Mesendoderm (in vitro differentiated cells): ENCODE results near the gene SUFU.

ENCODE experiments used
- DNase-seq: peaks from one replicate; pipeline ENCODE4 v3.0.0; 2013
- H2AK5ac ChIP-seq: 2 replicates; pipeline ENCODE4 v1.6.1; 2013; ENCODE audit warnings: low read length, inconsistent platforms
- H2BK120ac ChIP-seq: 2 replicates; pipeline ENCODE4 v1.6.1; 2013; ENCODE audit warnings: low read depth, mild to moderate bottlenecking, low read length, moderate library complexity, mixed read lengths
- H2BK15ac ChIP-seq: replicated peaks from 2 replicates; pipeline ENCODE4 v1.6.1; 2013; ENCODE audit warnings: low read depth, mild to moderate bottlenecking, moderate library complexity
- H2BK5ac ChIP-seq: 2 replicates; pipeline ENCODE4 v1.6.1; 2013; ENCODE audit warnings: low read length, inconsistent platforms
- H3K18ac ChIP-seq: 2 replicates; pipeline ENCODE4 v1.6.1; 2013; ENCODE audit warnings: mild to moderate bottlenecking, low read length, mixed read lengths
- H3K23ac ChIP-seq: one replicate; pipeline ENCODE4 v1.6.1; 2013; ENCODE audit warnings: low read length
- H3K27ac ChIP-seq: 2 replicates; pipeline ENCODE4 v1.5.1; 2013; ENCODE audit warnings: low read depth, mild to moderate bottlenecking, inconsistent platforms, low read length, moderate library complexity
- H3K27me3 ChIP-seq: 2 replicates; pipeline ENCODE4 v1.6.1; 2013; ENCODE audit warnings: low read length, control low read depth, mild to moderate bottlenecking, inconsistent platforms; ENCODE audit not compliant: insufficient read depth, poor library complexity
- H3K36me3 ChIP-seq: 2 replicates; pipeline ENCODE4 v1.6.1; 2013; ENCODE audit warnings: low read length, inconsistent platforms; ENCODE audit not compliant: control insufficient read depth, insufficient read depth
- H3K4ac ChIP-seq: one replicate; pipeline ENCODE4 v1.6.1; 2013; ENCODE audit warnings: low read depth, mild to moderate bottlenecking, low read length, moderate library complexity
- H3K4me1 ChIP-seq: 2 replicates; pipeline ENCODE4 v1.6.1; 2013; ENCODE audit warnings: low read depth, low read length, inconsistent platforms; ENCODE audit not compliant: control insufficient read depth
- H3K4me2 ChIP-seq: 2 replicates; pipeline ENCODE4 v1.6.1; 2013; ENCODE audit warnings: low read length
- H3K4me3 ChIP-seq: 2 replicates; pipeline ENCODE4 v1.5.1; 2013; ENCODE audit warnings: mild to moderate bottlenecking, low read length
- H3K56ac ChIP-seq: one replicate; pipeline ENCODE4 v1.6.1; 2013; ENCODE audit warnings: low read length
- H3K79me1 ChIP-seq: 2 replicates; pipeline ENCODE4 v1.6.1; 2013; ENCODE audit warnings: low read length, inconsistent platforms
- H3K79me2 ChIP-seq: 2 replicates; pipeline ENCODE4 v1.6.1; 2013; ENCODE audit warnings: mild to moderate bottlenecking, low read length; ENCODE audit not compliant: control insufficient read depth, insufficient read depth
- H3K9ac ChIP-seq: 2 replicates; pipeline ENCODE4 v1.6.1; 2013; ENCODE audit warnings: low read length, inconsistent platforms
- H4K5ac ChIP-seq: one replicate; pipeline ENCODE4 v1.6.1; 2013; ENCODE audit warnings: low read length
- H4K8ac ChIP-seq: one replicate; pipeline ENCODE4 v1.6.1; 2013; ENCODE audit warnings: low read depth, mild to moderate bottlenecking, control low read depth, low read length, moderate library complexity
- WGBS: extraction: QIAGEN DNeasy Blood & Tissue Kit; methylation state at CpG from one replicate; pipeline ENCODE4 v1.1.7; 2013; ENCODE audit warnings: low lambda C conversion rate, missing lambda C conversion rate; ENCODE audit not compliant: insufficient coverage; ENCODE audit errors: extremely low coverage; 5-methylcytosine and 5-hydroxymethylcytosine counted together

Gene SUFU

GRCh38 chr10:102676534-102677315 lies 173.0 kb downstream of the SUFU start:
- Histone ChIP-seq H3K4me2 (no peak overlapping the region), H2BK5ac (no peak overlapping the region), H3K79me2 (no peaks in the 10 kb centered on the region), H3K27ac (no peak overlapping the region), H3K36me3 (no peaks in the 10 kb centered on the region), H2AK5ac (no peak overlapping the region), H3K56ac (no peak overlapping the region), H4K5ac (no peak overlapping the region), H3K23ac (peak overlapping the region; percentile 68), H3K4me1 (peaks cover 16% of the 10 kb centered on the region), H2BK15ac (no peak overlapping the region), H3K79me1 (no peaks in the 10 kb centered on the region), H4K8ac (no peak overlapping the region), H3K4ac (no peak overlapping the region), H3K9ac (no peak overlapping the region), H3K4me3 (no peak overlapping the region), H3K18ac (no peak overlapping the region), H3K27me3 (no peaks in the 10 kb centered on the region), H2BK120ac (no peak overlapping the region)
- WGBS, result no CpG with 5 or more reads among the region's 9 CpGs
- no peak for DNase-seq

GRCh38 chr10:102677331-102678067 lies 173.7 kb downstream of the SUFU start:
- DNase-seq, result no peak
- H3K27me3 ChIP-seq, result no peaks in the 10 kb centered on the region
- no peaks in the 10 kb centered on the region for H3K36me3 ChIP-seq
- H3K27ac ChIP-seq, result no peak overlapping the region
- H4K8ac ChIP-seq, result no peak overlapping the region
- H3K4me1 ChIP-seq, result peaks cover 16% of the 10 kb centered on the region
- H4K5ac ChIP-seq, result no peak overlapping the region
- H3K18ac ChIP-seq, result no peak overlapping the region
- no peak overlapping the region for H2AK5ac ChIP-seq
- H3K9ac ChIP-seq, result no peak overlapping the region
- H3K79me2 ChIP-seq, result no peaks in the 10 kb centered on the region
- H3K4me3 ChIP-seq, result no peak overlapping the region
- no peak overlapping the region for H3K23ac ChIP-seq
- H3K4ac ChIP-seq, result no peak overlapping the region
- WGBS, result no CpG with 5 or more reads among the region's 9 CpGs
- no peak overlapping the region for H3K4me2 ChIP-seq
- H3K56ac ChIP-seq, result peak overlapping the region; percentile 45
- no peak overlapping the region for H2BK120ac ChIP-seq
- no peak overlapping the region for H2BK5ac ChIP-seq
- no peaks in the 10 kb centered on the region for H3K79me1 ChIP-seq
- H2BK15ac ChIP-seq, result no peak overlapping the region

- Histone ChIP-seq H3K27ac (no peak overlapping the region), H2AK5ac (no peak overlapping the region)
- no CpG with 5 or more reads among the region's 9 CpGs for WGBS
Measured at GRCh38 chr10:102678068-102678400, 174.3 kb downstream of the SUFU start.

DNA sequence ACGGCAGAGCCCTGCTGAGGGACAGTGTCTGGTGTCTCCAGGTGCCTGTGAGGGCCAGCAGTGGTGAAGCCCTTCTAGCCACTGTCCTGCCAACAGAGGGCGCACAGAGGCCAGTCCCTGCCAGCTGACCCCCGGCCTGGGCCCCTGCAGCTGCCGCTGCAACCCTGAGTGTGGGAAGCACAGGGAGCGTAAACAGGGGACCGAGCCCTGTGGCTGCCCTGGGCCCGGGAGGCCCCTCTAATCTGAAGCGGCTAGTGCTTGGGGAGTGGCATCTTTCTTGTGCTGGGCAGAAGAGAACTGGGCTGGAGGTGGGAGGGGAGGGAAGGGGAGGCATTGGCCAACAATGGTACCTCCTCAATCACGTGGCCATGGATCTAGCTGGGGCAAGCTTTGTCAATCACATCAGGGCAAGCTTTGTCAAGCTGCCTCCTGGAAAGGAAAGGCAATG lies 175.1 kb downstream of the SUFU start:
- Histone ChIP-seq H3K4ac (no peak overlapping the region), H3K4me3 (no peak overlapping the region), H2AK5ac (no peak overlapping the region), H3K56ac (peak overlapping the region; percentile 11), H3K4me2 (peak overlapping the region; percentile 6), H2BK120ac (no peak overlapping the region), H2BK15ac (no peak overlapping the region), H3K9ac (peak overlapping the region; percentile 10), H3K4me1 (peaks cover 15% of the 10 kb centered on the region), H3K27ac (no peak overlapping the region), H3K79me2 (no peaks in the 10 kb centered on the region), H4K8ac (no peak overlapping the region), H3K36me3 (no peaks in the 10 kb centered on the region), H3K23ac (no peak overlapping the region), H2BK5ac (no peak overlapping the region), H3K79me1 (no peaks in the 10 kb centered on the region), H3K18ac (no peak overlapping the region), H4K5ac (no peak overlapping the region), H3K27me3 (no peaks in the 10 kb centered on the region)
- peak; percentile 82 for DNase-seq
- no CpG with 5 or more reads among the region's 9 CpGs for WGBS

More at GRCh38 chr10:102678068-102678400, 174.3 kb downstream of the SUFU start:
- H3K27me3 ChIP-seq, result no peaks in the 10 kb centered on the region
- H3K4me2 ChIP-seq, result no peak overlapping the region
- DNase-seq, result no peak
- no peak overlapping the region for H3K23ac ChIP-seq
- H3K36me3 ChIP-seq, result no peaks in the 10 kb centered on the region
- H3K4me3 ChIP-seq, result no peak overlapping the region
- H3K56ac ChIP-seq, result peak overlapping the region; percentile 35
- H2BK120ac ChIP-seq, result no peak overlapping the region
- H3K79me1 ChIP-seq, result no peaks in the 10 kb centered on the region
- no peak overlapping the region for H3K9ac ChIP-seq
- H4K8ac ChIP-seq, result no peak overlapping the region
- peaks cover 16% of the 10 kb centered on the region for H3K4me1 ChIP-seq
- H3K79me2 ChIP-seq, result no peaks in the 10 kb centered on the region
- H4K5ac ChIP-seq, result no peak overlapping the region
- H2BK15ac ChIP-seq, result no peak overlapping the region
- no peak overlapping the region for H3K4ac ChIP-seq
- no peak overlapping the region for H2BK5ac ChIP-seq
- no peak overlapping the region for H3K18ac ChIP-seq

DNA sequence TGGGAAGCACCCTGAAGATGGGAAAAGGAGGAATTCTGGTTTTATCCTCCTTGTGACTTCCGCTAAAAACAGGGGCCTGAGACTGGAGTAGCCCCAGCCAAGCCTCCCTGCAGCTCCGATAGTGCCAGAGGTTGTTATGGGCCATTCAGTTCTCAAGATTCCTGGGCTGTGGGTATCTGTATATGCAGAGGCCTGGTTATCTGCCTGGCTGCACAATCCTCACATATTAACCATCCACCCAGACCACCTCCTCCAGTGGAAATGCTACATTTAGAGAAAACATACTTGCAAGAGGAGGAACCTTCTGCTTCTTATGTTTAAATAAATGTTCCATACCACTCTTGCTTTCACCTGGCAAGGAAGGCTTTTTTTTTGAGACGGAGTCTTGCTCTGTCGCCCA lies 175.8 kb downstream of the SUFU start:
- no peaks in the 10 kb centered on the region for H3K36me3 ChIP-seq
- DNase-seq, result no peak
- no peak overlapping the region for H3K27ac ChIP-seq
- H2AK5ac ChIP-seq, result no peak overlapping the region
- H3K4me1 ChIP-seq, result peaks cover 10% of the 10 kb centered on the region
- no peak overlapping the region for H3K4ac ChIP-seq
- no peak overlapping the region for H2BK120ac ChIP-seq
- no peaks in the 10 kb centered on the region for H3K79me2 ChIP-seq
- no peak overlapping the region for H3K23ac ChIP-seq
- no peak overlapping the region for H2BK5ac ChIP-seq
- no peak overlapping the region for H4K8ac ChIP-seq
- H3K9ac ChIP-seq, result no peak overlapping the region
- no peak overlapping the region for H4K5ac ChIP-seq
- no peak overlapping the region for H2BK15ac ChIP-seq
- no peak overlapping the region for H3K4me2 ChIP-seq
- no peak overlapping the region for H3K18ac ChIP-seq
- no peaks in the 10 kb centered on the region for H3K27me3 ChIP-seq
- no CpG with 5 or more reads among the region's 4 CpGs for WGBS
- H3K4me3 ChIP-seq, result no peak overlapping the region
- H3K56ac ChIP-seq, result no peak overlapping the region
- H3K79me1 ChIP-seq, result no peaks in the 10 kb centered on the region
